ENCODE measurements around the gene FGF3.

FGF3 gene

GRCh38 chr11:69865707-69866106 lies 46.5 kb upstream of the FGF3 start:
- TF ChIP-seq FOXP2 (optimal IDR thresholded peaks at IDR 0.05; ENCODE audit: borderline replicate concordance, extremely low read depth, extremely low read length, insufficient read depth) = no peak
- no peak for TF ChIP-seq TAF1 (IDR thresholded peaks at IDR 0.05; ENCODE audit: borderline replicate concordance, insufficient read depth, low read length)
- TF ChIP-seq REST (IDR thresholded peaks at IDR 0.05; ENCODE audit: insufficient read depth in 1 of 2, low read depth in 2 of 2, low read length in 2 of 2) = no peak
- TF ChIP-seq POLR2AphosphoS5 (IDR thresholded peaks at IDR 0.05; ENCODE audit: low read depth, low read length) = no peak
- no peak for TF ChIP-seq SIN3A (IDR thresholded peaks at IDR 0.05; ENCODE audit: borderline replicate concordance, insufficient read depth, low read length)

GRCh38 chr11:69864686-69865661 lies 45.8 kb upstream of the FGF3 start:
- TF ChIP-seq FOXP2 (optimal IDR thresholded peaks at IDR 0.05; ENCODE audit: borderline replicate concordance, extremely low read depth, extremely low read length, insufficient read depth) (no peak), REST (IDR thresholded peaks at IDR 0.05; ENCODE audit: insufficient read depth in 1 of 2, low read depth in 2 of 2, low read length in 2 of 2) (no peak), POLR2AphosphoS5 (IDR thresholded peaks at IDR 0.05; ENCODE audit: low read depth, low read length) (no peak), TAF1 (IDR thresholded peaks at IDR 0.05; ENCODE audit: borderline replicate concordance, insufficient read depth, low read length) (no peak), SIN3A (IDR thresholded peaks at IDR 0.05; ENCODE audit: borderline replicate concordance, insufficient read depth, low read length) (no peak)

DNA sequence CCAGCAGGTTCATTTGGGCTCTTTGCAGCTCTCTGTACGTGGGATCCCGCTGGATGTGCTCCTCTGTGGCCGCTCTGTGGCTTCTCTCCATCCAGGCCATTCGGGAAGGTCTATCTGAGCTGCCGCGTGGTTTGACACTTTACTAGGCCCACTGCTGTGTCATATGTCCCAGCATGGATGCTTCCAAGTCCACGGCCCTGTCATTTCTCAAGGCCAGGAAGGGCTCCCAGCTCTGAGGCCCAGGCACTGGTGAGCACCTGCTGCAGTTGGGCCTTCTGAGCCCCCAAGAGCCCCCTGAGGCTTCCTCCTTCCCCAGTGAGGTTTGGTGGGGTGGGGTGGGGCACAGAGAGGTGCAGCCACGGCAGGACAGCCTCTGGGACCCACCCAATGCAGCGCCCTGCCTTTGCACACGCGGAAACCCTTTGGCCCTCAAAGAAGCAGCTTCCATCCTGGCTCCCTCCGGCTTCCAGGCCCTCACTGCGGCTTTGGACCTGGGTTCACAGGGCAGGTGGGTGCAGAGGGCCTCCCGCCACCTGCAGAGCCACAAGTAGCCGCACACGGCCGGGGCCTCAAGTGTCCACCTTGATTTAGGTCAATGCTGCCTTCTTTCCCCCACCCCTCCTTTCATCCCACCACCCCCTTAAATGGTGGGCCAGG lies 44.5 kb upstream of the FGF3 start:
- no peak for TF ChIP-seq SIN3A (IDR thresholded peaks at IDR 0.05; ENCODE audit: borderline replicate concordance, insufficient read depth, low read length)
- TF ChIP-seq TAF1 (IDR thresholded peaks at IDR 0.05; ENCODE audit: borderline replicate concordance, insufficient read depth, low read length) = no peak
- TF ChIP-seq POLR2AphosphoS5 (IDR thresholded peaks at IDR 0.05; ENCODE audit: low read depth, low read length) = no peak
- no peak for TF ChIP-seq FOXP2 (optimal IDR thresholded peaks at IDR 0.05; ENCODE audit: borderline replicate concordance, extremely low read depth, extremely low read length, insufficient read depth)
- no peak for TF ChIP-seq REST (IDR thresholded peaks at IDR 0.05; ENCODE audit: insufficient read depth in 1 of 2, low read depth in 2 of 2, low read length in 2 of 2)

GRCh38 chr11:69862797-69863543 lies 43.8 kb upstream of the FGF3 start:
- TF ChIP-seq SIN3A (IDR thresholded peaks at IDR 0.05; ENCODE audit: borderline replicate concordance, insufficient read depth, low read length) (no peak), TAF1 (IDR thresholded peaks at IDR 0.05; ENCODE audit: borderline replicate concordance, insufficient read depth, low read length) (no peak), FOXP2 (optimal IDR thresholded peaks at IDR 0.05; ENCODE audit: borderline replicate concordance, extremely low read depth, extremely low read length, insufficient read depth) (no peak), REST (IDR thresholded peaks at IDR 0.05; ENCODE audit: insufficient read depth in 1 of 2, low read depth in 2 of 2, low read length in 2 of 2) (no peak), POLR2AphosphoS5 (IDR thresholded peaks at IDR 0.05; ENCODE audit: low read depth, low read length) (no peak)

Data from PFSK-1 (cell line).